ENCODE data around the gene MAN2A2.

The MAN2A2 gene

GRCh38 chr15:90947577-90948357 is 44.7 kb downstream of the MAN2A2 start:
- no peak for DNase-seq

- no peak for DNase-seq
These were observed 45.4 kb downstream of the MAN2A2 start for GRCh38 chr15:90948506-90948905.

- DNase-seq, result no peak
These were observed 47.0 kb downstream of the MAN2A2 start for GRCh38 chr15:90949979-90950675.

GRCh38 chr15:90950676-90951075 is 47.6 kb downstream of the MAN2A2 start:
- no peak for DNase-seq

GRCh38 chr15:90952901-90953677 is 50.0 kb downstream of the MAN2A2 start:
- no peak for DNase-seq

- no peak for DNase-seq
These were observed 51.0 kb downstream of the MAN2A2 start for GRCh38 chr15:90953947-90954711.

GRCh38 chr15:90954712-90955623 is 51.9 kb downstream of the MAN2A2 start, which contains the start of gene RCCD1:
TSS of gene RCCD1 (plus strand) at chr15:90954884. CDS start at chr15:90956735, 1,851 bp downstream.
- peak; percentile 91 for DNase-seq

GRCh38 chr15:90955624-90956273 is 52.6 kb downstream of the MAN2A2 start:
- DNase-seq, result no peak

GRCh38 chr15:90956274-90957030 is 53.4 kb downstream of the MAN2A2 start:
- DNase-seq, result peak; percentile 66

- DNase-seq, result no peak
These were observed 54.1 kb downstream of the MAN2A2 start for GRCh38 chr15:90957031-90957790.

- no peak for DNase-seq
These were observed 54.7 kb downstream of the MAN2A2 start for GRCh38 chr15:90957791-90958190.

GRCh38 chr15:90959028-90959595 is 56.0 kb downstream of the MAN2A2 start:
- DNase-seq, result no peak

- no peak for DNase-seq
These were observed 56.8 kb downstream of the MAN2A2 start for GRCh38 chr15:90959894-90960293.

- DNase-seq, result no peak
These were observed 57.4 kb downstream of the MAN2A2 start for GRCh38 chr15:90960298-90961091.

GRCh38 chr15:90962021-90962420 is 58.9 kb downstream of the MAN2A2 start:
- no peak for DNase-seq

GRCh38 chr15:90966262-90966661 is 63.2 kb downstream of the MAN2A2 start:
- no peak for DNase-seq

GRCh38 chr15:90967206-90967605 is 64.1 kb downstream of the MAN2A2 start:
- no peak for DNase-seq

GRCh38 chr15:90968434-90968833 is 65.3 kb downstream of the MAN2A2 start:
- no peak for DNase-seq

All from CD4-positive, alpha-beta T cell treated with Interleukin-15 for 1 hour (primary cell).